Nephron (organoid): ENCODE results near the gene CCR4.
"Not testable (repeated sequence)": the region's sequence is repeated elsewhere in the genome, so short reads cannot be mapped to it uniquely, and the experiment has no call there.

ENCODE experiments used
- H3K27ac Mint-ChIP-seq, 3 experiments: 2 replicates each; pipeline ENCODE4 v1.8.0; 2020; ENCODE audit warnings: mixed read lengths in 3 of 3, mild to moderate bottlenecking in 2 of 3, moderate library complexity in 1 of 3
- H3K27me3 Mint-ChIP-seq: 2 replicates; pipeline ENCODE4 v1.8.0; 2021; ENCODE audit warnings: low read depth, mild to moderate bottlenecking, moderate library complexity, mixed read lengths
- H3K36me3 Mint-ChIP-seq: 2 replicates; pipeline ENCODE4 v1.8.0; 2020; ENCODE audit warnings: low read depth, mixed read lengths
- H3K4me1 Mint-ChIP-seq: 2 replicates; pipeline ENCODE4 v1.8.0; 2020; ENCODE audit warnings: mixed read lengths
- H3K4me3 Mint-ChIP-seq, 3 experiments: 2 replicates each; pipeline ENCODE4 v1.8.0; 2020; ENCODE audit warnings: mild to moderate bottlenecking in 3 of 3, mixed read lengths in 3 of 3, moderate library complexity in 2 of 3
- H3K9me3 Mint-ChIP-seq: 2 replicates; pipeline ENCODE4 v1.8.0; 2020; ENCODE audit warnings: mixed read lengths
- TF ChIP-seq, protein P1 (sequence below), 3 experiments: fragments of 200-600 bp; sonication (generic); IDR thresholded peaks; one replicate each; pipeline ENCODE4 v1.5.0; 2021; ENCODE audit warnings: antibody characterized with exemption in 3 of 3; ENCODE audit not compliant: unreplicated experiment in 3 of 3

Gene CCR4

DNA sequence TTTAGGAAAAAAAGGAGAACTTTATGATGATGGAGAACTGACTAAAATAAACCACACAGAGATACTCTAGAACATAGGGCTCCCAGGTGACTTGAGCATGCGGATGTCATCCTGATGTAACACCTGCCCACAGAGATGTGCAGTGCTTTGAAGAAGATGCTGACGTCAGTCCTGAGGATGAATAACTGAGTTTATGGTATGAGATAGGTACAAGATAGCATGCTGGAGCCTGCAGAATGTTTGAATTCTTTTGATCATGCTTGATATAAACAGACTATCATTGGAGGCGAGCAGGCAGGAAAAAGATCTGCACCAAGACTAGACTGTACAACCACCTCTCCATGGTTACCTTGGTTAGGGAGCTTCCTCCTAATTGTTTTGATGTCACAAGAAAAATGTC is 12.4 kb downstream of the CCR4 start:
- TF ChIP-seq, protein P1, sequence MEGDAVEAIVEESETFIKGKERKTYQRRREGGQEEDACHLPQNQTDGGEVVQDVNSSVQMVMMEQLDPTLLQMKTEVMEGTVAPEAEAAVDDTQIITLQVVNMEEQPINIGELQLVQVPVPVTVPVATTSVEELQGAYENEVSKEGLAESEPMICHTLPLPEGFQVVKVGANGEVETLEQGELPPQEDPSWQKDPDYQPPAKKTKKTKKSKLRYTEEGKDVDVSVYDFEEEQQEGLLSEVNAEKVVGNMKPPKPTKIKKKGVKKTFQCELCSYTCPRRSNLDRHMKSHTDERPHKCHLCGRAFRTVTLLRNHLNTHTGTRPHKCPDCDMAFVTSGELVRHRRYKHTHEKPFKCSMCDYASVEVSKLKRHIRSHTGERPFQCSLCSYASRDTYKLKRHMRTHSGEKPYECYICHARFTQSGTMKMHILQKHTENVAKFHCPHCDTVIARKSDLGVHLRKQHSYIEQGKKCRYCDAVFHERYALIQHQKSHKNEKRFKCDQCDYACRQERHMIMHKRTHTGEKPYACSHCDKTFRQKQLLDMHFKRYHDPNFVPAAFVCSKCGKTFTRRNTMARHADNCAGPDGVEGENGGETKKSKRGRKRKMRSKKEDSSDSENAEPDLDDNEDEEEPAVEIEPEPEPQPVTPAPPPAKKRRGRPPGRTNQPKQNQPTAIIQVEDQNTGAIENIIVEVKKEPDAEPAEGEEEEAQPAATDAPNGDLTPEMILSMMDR (IDR thresholded peaks at IDR 0.05; ENCODE audit: unreplicated experiment in 3 of 3): no peak
- H3K9me3 Mint-ChIP-seq: peaks cover 22% of the 10 kb centered on the region
- H3K27ac Mint-ChIP-seq: no peak overlapping the region
- H3K36me3 Mint-ChIP-seq: peaks cover 9% of the 10 kb centered on the region
- H3K4me3 Mint-ChIP-seq: no peak overlapping the region
- peaks cover 8% of the 10 kb centered on the region for H3K27me3 Mint-ChIP-seq
- peaks cover 13% of the 10 kb centered on the region for H3K4me1 Mint-ChIP-seq

DNA sequence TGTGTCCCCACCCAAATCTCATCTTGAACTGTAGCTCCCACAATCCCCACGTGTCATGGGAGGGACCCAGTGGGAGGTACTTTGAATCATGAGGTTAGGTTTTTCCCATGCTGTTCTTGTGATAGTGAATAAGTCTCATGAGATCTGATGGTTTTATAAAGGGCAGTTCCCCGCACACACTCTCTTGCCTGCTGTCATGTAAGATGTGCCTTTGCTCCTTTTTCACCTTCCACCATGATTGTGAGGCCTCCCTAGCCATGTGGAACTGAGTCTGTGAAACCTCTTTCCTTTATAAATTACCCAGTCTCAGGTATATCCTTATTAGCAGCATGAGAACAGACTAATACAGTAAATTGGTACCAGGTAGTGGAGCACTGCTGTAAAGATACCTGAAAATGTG is 13.3 kb downstream of the CCR4 start:
- H3K27me3 Mint-ChIP-seq, H3K4me3 Mint-ChIP-seq, H3K4me1 Mint-ChIP-seq, H3K36me3 Mint-ChIP-seq, H3K27ac Mint-ChIP-seq: not testable (repeated sequence)
- peaks cover 22% of the 10 kb centered on the region for H3K9me3 Mint-ChIP-seq

DNA sequence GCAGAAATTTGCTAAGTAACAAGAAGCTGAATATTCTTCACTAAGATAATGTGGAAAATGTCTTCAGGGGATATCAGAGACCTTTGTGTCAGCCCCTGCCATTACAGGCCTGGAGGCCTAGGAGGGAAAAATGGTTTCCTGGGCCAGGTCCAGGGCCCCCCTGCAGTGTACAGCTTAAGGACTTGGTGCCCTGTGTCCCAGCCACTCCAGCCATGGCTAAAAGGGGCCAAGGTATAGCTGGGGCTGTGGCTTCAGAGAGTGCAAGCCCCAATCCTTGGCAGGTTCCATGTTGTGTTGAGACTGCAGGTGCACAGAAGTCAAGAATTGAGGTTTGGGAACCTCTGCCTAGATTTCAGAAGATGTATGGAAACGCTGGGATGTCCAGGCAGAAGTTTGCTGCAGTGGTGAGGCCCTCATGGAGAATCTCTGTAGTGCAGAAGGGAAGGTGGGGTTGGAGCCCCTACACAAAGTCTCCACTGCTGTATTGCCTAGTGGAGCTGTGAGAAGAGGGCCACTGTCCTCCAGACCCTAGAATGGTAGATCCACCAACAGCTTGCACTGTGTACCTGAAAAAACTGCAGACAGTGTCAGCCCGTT is 14.3 kb downstream of the CCR4 start:
- peaks cover 22% of the 10 kb centered on the region for H3K9me3 Mint-ChIP-seq
- not testable (repeated sequence) for H3K36me3 Mint-ChIP-seq, H3K4me1 Mint-ChIP-seq, H3K27ac Mint-ChIP-seq, H3K27me3 Mint-ChIP-seq, H3K4me3 Mint-ChIP-seq

DNA sequence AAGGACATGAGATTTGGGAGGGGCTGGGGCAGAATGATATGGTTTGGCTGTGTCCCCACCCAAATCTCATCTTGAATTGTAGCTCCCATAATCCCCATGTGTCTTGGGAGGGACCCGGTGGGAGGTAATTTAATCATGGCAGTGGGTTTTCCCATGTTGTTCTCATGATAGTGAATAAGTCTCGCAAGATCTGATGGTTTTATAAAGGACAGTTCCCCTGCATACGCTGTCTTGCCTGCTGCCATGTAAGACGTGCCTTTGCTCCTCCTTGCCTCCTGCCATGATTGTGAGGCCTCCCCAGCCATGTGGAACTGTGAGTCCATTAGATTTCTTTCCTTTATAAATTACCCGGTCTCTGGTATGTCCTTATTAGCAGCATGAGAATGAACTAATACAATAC is 15.2 kb downstream of the CCR4 start:
- not testable (repeated sequence) for H3K27ac Mint-ChIP-seq, H3K36me3 Mint-ChIP-seq, H3K4me3 Mint-ChIP-seq, H3K27me3 Mint-ChIP-seq
- H3K9me3 Mint-ChIP-seq: peaks cover 22% of the 10 kb centered on the region
- H3K4me1 Mint-ChIP-seq: peaks cover 12% of the 10 kb centered on the region

DNA sequence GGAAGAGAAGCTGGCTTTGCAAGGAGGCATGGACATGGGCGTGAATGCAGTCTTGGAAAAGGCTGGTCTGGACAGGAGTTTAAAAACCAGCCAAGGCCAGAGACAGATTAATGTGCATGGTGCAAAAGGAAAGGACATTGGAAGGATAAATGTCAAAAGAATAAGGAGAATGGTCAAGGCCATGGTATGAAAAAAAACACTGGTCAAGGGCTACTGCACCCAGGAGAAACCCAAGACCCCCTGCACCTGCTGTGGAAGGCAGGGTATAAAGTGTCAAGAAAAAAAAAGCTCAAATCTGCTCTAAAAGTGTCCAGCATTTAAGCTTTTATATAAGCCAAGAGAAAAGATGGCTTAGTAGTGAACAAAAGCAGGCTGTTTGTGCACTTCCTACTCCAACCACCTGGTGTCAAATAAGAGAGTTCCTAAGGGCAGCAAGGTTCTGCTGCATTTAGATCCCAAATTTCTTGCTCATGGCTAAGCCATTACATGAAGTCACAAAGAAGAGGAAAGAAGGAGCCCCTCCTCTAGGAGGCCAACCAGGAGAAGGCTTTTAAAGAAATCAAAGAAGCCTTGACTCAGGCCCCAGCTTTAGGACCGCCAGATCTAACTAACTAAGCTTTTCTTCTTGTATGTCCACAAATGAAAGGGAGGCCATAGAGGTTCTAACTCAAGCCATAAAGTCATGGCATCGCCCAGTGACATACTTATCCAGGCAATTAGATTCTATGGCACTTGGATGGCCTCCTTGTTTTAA is 16.9 kb downstream of the CCR4 start:
- Mint-ChIP-seq H3K27ac (no peak overlapping the region), H3K9me3 (peaks cover 22% of the 10 kb centered on the region), H3K27me3 (peaks cover 3% of the 10 kb centered on the region), H3K36me3 (peaks cover 9% of the 10 kb centered on the region), H3K4me3 (no peak overlapping the region), H3K4me1 (peaks cover 15% of the 10 kb centered on the region)
- TF ChIP-seq, protein P1 (IDR thresholded peaks at IDR 0.05; ENCODE audit: unreplicated experiment in 3 of 3): no peak

DNA sequence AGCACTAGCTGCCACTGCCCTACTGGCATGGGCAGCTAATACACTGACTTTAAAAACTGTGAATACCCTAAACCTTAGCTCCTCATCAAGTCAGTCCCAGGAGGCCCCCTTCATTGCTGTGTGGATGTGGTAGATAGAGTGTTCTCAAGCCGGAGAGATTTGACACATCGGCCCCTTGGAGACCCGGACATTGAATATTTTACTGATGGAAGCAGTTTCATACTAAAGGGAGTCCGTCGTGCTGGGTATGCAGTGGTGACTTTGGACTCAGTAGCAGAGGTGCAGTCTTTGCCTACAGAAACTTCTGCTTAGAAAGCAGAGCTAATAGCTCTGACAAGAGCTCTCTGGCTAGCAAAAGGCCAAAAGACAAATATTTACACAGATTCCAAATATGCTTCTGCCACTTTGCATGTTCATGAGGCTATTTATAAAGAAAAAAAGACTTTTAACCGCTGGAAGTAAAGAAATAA is 17.5 kb downstream of the CCR4 start:
- Mint-ChIP-seq H3K4me3 (no peak overlapping the region), H3K27me3 (peaks cover 3% of the 10 kb centered on the region), H3K27ac (no peak overlapping the region), H3K9me3 (peaks cover 19% of the 10 kb centered on the region), H3K36me3 (peaks cover 9% of the 10 kb centered on the region), H3K4me1 (peaks cover 15% of the 10 kb centered on the region)
- TF ChIP-seq, protein P1 (IDR thresholded peaks at IDR 0.05; ENCODE audit: unreplicated experiment in 3 of 3): no peak

DNA sequence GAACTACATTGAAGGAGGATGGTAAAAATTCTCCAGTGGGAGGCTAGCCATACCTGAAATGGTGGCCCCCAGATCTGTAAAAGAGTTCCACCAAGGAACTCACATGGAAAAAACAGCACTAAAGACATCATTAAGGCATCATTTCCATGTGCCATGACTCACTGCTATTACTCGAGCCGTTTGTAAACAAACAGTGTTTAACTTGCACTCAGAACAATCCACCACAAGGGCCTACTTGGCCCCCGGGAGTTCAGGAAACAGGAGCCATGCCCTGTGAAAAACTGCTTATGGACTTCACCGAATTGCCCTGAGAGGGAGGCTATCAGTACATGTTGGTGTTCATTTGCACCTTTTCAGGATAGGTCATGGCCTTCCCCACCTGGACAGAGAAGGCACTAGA is 18.2 kb downstream of the CCR4 start:
- peaks cover 15% of the 10 kb centered on the region for H3K4me1 Mint-ChIP-seq
- H3K9me3 Mint-ChIP-seq: peaks cover 15% of the 10 kb centered on the region
- TF ChIP-seq, protein P1 (IDR thresholded peaks at IDR 0.05; ENCODE audit: unreplicated experiment in 3 of 3): no peak
- H3K36me3 Mint-ChIP-seq: peaks cover 9% of the 10 kb centered on the region
- H3K27me3 Mint-ChIP-seq: peaks cover 3% of the 10 kb centered on the region
- H3K4me3 Mint-ChIP-seq: no peak overlapping the region
- H3K27ac Mint-ChIP-seq: no peak overlapping the region

DNA sequence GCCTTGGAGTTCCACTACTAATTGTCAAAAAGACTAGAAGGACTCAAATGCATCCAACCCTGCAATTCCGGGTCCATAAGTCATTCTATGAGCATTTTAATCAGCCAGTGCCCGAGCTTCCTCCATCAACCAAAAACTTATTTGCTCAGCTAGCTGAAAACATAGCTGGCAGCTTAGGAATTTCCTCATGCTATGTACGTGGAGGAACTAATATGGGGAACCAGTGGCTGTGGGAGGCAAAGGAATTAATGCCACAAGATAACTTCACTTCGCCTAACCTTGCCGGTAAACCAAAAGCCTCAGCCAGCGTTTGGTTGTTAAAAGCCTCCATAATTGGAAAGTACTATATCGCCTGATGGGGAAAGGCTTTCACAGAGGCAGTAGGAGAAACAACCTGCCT is 19.8 kb downstream of the CCR4 start:
- not testable (repeated sequence) for H3K4me3 Mint-ChIP-seq, H3K9me3 Mint-ChIP-seq, H3K36me3 Mint-ChIP-seq

More for the DNA sequence above, 19.8 kb downstream of the CCR4 start:
- not testable (repeated sequence) for H3K27me3 Mint-ChIP-seq, H3K27ac Mint-ChIP-seq
- peaks cover 15% of the 10 kb centered on the region for H3K4me1 Mint-ChIP-seq
